Activated B cell treated with CpG ODN at 0.5 μM for 24 hours (primary cell): Measurements from ENCODE around the gene CBLB. TPM values are rescaled to one million over a fixed set of nuclear protein-coding genes. Genes with fewer than 3 reads are reported as not detected.

Experiments used
- ATAC-seq: fragments of 200-7000 bp; cut with Tn5 transposase; one replicate; pipeline ENCODE4 v1.10.0; 2021; ENCODE audit warnings: low read depth, mild to moderate bottlenecking, moderate library complexity
- CTCF ChIA-PET: fragments of 350-600 bp; sonication (Branson Sonifier 250); formaldehyde crosslinking; loops from one replicate; lab custom pipeline; 2021; ENCODE audit warnings: antibody characterized with exemption; lab: Charles Lee
- POLR2A ChIA-PET: fragments of 350-600 bp; sonication (Branson Sonifier 250); formaldehyde crosslinking; loops from one replicate; lab custom pipeline; 2021; ENCODE audit warnings: antibody characterized with exemption; lab: Charles Lee
- DNase-seq: peaks from one replicate; pipeline ENCODE4 v3.0.0; 2022
- H3K27ac Mint-ChIP-seq: one replicate; pipeline ENCODE4 v1.8.0; 2020; ENCODE audit warnings: mixed read lengths
- H3K27me3 Mint-ChIP-seq: one replicate; pipeline ENCODE4 v1.8.0; 2021; ENCODE audit warnings: mixed read lengths
- H3K36me3 Mint-ChIP-seq: one replicate; pipeline ENCODE4 v1.8.0; 2021; ENCODE audit warnings: low read depth, mixed read lengths
- H3K4me1 Mint-ChIP-seq: one replicate; pipeline ENCODE4 v1.8.0; 2021; ENCODE audit warnings: mixed read lengths
- H3K4me3 Mint-ChIP-seq: one replicate; pipeline ENCODE4 v1.8.0; 2020; ENCODE audit warnings: mild to moderate bottlenecking, mixed read lengths
- H3K9me3 Mint-ChIP-seq: one replicate; pipeline ENCODE4 v1.8.0; 2020; ENCODE audit warnings: mixed read lengths
- intact Hi-C: fragments of 100-400 bp; cut with micrococcal nuclease; formaldehyde crosslinking; loops from one replicate; pipeline ENCODE4 v1.15.1; 2024
- total RNA-seq: library from RNA; stranded (reverse); gene quantifications from 2 replicates; pipeline ENCODE4 v1.2.3, GENCODE V29; 2022
- TF ChIP-seq, protein P1 (sequence below): fragments of 200-600 bp; IDR thresholded peaks from one replicate; pipeline ENCODE4 v1.8.0; 2022; ENCODE audit warnings: antibody characterized with exemption, mild to moderate bottlenecking

Gene CBLB
- total RNA-seq, 1 donor from 2014 or later, result 78.1 TPM

DNA sequence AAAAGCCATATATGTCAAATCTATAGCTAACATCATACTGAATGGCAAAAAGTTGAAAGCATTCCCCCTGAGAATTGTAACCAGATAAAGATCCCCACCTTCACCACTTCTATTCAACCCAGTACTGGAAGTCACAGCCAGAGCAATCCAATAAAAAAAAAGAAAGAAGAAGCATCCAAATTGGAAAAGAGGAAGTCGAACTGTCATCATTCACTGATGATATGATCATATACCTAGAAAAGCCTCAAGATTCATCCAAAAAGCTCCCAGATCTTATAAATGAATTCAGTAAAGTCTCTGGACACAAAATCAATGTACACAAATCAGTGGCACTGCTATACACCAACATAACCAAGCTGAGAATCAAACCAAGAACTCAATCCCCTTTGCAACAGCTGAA lies 97.4 kb downstream of the CBLB start:
- Mint-ChIP-seq H3K27ac (peak overlapping the region; percentile 13), H3K4me1 (peaks cover 65% of the 10 kb centered on the region), H3K36me3 (peaks cover 34% of the 10 kb centered on the region), H3K4me3 (no peak overlapping the region), H3K27me3 (no peaks in the 10 kb centered on the region), H3K9me3 (no peaks in the 10 kb centered on the region)
- intact Hi-C loops, result no loop called here
- ATAC-seq (no peak), DNase-seq (no peak)
- POLR2A ChIA-PET, result interaction anchor here (0.7 kb wide), 1 partner anchor 27 kb away, joined by 3 read pairs; no protein-coding TSS in a partner anchor
- CTCF ChIA-PET, result no interaction called here
- TF ChIP-seq, protein P1, sequence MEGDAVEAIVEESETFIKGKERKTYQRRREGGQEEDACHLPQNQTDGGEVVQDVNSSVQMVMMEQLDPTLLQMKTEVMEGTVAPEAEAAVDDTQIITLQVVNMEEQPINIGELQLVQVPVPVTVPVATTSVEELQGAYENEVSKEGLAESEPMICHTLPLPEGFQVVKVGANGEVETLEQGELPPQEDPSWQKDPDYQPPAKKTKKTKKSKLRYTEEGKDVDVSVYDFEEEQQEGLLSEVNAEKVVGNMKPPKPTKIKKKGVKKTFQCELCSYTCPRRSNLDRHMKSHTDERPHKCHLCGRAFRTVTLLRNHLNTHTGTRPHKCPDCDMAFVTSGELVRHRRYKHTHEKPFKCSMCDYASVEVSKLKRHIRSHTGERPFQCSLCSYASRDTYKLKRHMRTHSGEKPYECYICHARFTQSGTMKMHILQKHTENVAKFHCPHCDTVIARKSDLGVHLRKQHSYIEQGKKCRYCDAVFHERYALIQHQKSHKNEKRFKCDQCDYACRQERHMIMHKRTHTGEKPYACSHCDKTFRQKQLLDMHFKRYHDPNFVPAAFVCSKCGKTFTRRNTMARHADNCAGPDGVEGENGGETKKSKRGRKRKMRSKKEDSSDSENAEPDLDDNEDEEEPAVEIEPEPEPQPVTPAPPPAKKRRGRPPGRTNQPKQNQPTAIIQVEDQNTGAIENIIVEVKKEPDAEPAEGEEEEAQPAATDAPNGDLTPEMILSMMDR, result no peak

DNA sequence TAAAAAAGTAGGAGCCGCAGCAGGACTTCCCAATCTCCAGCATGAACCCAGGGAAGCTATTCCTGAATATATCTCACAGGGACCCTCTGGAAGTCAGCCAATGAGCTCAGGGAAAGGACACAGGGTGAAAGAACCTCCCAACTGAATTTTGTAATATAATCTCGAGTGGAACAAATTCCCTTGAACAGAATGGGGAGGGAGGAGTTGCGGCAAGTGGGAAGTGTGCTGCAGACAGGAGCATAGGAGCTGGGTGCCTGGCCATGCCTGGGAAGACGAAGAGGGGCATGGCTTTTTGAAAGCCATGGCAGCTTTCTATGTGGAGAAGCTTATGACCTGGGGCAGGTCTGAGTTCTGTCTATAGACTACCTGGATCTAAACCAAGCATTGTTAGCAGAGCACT lies 98.4 kb downstream of the CBLB start:
- POLR2A ChIA-PET, result no interaction called here
- Mint-ChIP-seq H3K27me3 (no peaks in the 10 kb centered on the region), H3K27ac (no peak overlapping the region), H3K4me1 (peaks cover 71% of the 10 kb centered on the region), H3K9me3 (no peaks in the 10 kb centered on the region), H3K36me3 (peaks cover 34% of the 10 kb centered on the region), H3K4me3 (no peak overlapping the region)
- TF ChIP-seq, protein P1, result no peak
- CTCF ChIA-PET, result no interaction called here
- ATAC-seq, result no peak
- DNase-seq, result no peak
- intact Hi-C loops, result no loop called here

DNA sequence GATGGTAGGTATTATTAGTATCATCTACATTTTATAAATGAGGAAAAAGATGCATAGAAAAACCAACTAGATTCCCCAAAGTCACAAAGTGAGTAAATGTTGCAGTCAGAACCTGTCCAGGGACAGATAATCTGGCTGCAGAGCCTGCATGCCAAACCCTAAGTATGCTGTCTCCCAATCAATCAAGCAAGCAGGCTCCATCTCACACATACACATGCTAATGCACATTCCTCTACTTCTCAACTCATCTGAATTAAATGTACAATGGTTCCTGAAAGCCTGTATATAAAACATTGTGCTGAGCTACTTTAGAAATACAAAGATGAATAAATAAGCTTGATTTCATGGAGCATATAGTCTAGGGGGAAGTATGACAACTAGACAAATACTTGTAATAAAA lies 101.0 kb downstream of the CBLB start:
- TF ChIP-seq, protein P1, result no peak
- POLR2A ChIA-PET, result no interaction called here
- Mint-ChIP-seq H3K36me3 (peaks cover 26% of the 10 kb centered on the region), H3K27me3 (no peaks in the 10 kb centered on the region), H3K27ac (no peak overlapping the region), H3K9me3 (no peaks in the 10 kb centered on the region), H3K4me3 (no peak overlapping the region), H3K4me1 (peaks cover 64% of the 10 kb centered on the region)
- DNase-seq, result no peak
- no peak for ATAC-seq
- CTCF ChIA-PET, result interaction anchor here (1.1 kb wide), 1 partner anchor 842 kb away, joined by 3 read pairs; no protein-coding TSS in a partner anchor
- intact Hi-C loops, result loop anchor here (2.0 to 5.0 kb wide), 3 partner anchors 13 to 35 kb away; no protein-coding TSS in a partner anchor

DNA sequence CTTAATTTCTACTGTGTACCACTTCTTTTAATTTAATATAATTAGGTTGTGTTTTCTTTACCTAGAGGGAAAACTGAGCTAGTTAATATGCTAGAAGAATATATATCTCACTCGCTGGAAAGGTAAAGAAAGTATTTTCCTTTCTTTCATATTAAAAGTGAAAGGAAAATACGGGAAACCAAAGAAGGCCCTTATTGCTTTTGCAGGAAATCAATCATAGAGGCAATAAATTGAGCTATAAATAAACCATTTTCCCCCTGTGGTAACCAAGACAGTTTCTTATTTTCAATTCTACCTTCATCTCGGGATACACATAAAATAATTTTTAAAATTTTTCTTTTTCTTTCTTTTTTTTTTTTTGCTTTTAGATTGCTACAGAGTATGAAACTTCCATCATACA lies 101.6 kb downstream of the CBLB start:
- H3K27me3 Mint-ChIP-seq, result no peaks in the 10 kb centered on the region
- H3K27ac Mint-ChIP-seq, result no peak overlapping the region
- POLR2A ChIA-PET, result no interaction called here

DNA sequence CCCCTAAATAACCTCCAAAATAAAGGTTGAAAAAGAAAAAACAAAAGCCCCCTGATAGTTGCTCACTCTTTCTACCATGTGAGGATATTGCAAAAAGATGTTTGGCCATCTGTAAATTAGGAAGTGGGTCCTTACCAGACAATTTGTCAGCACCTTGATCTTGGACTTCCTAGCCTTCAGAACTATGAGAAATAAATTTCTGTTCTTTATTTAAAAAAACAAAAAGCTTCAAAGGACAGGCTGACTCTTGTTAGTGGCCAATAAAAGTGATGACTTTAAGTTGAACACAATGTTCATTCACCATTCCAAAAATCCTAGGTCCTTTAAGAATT lies 103.5 kb downstream of the CBLB start:
- Mint-ChIP-seq H3K36me3 (peaks cover 32% of the 10 kb centered on the region), H3K27me3 (no peaks in the 10 kb centered on the region), H3K4me1 (peaks cover 43% of the 10 kb centered on the region), H3K4me3 (no peak overlapping the region), H3K9me3 (peaks cover 9% of the 10 kb centered on the region), H3K27ac (peak overlapping the region; percentile 43)
- intact Hi-C loops, result loop anchor here (1.0 to 5.0 kb wide), 2 partner anchors 9 to 33 kb away; no protein-coding TSS in a partner anchor
- DNase-seq (no peak), ATAC-seq (no peak)
- ChIA-PET POLR2A (no interaction called here), CTCF (no interaction called here)
- TF ChIP-seq, protein P1, result no peak

More for the DNA sequence above, 101.6 kb downstream of the CBLB start:
- TF ChIP-seq, protein P1, result no peak
- intact Hi-C loops, result loop anchor here (2.0 to 5.0 kb wide), 2 partner anchors 24 to 35 kb away; no protein-coding TSS in a partner anchor
- peaks cover under 1% of the 10 kb centered on the region for H3K9me3 Mint-ChIP-seq
- ATAC-seq (no peak), DNase-seq (no peak)
- no peak overlapping the region for H3K4me3 Mint-ChIP-seq
- CTCF ChIA-PET, result interaction anchor here (1.1 kb wide), 1 partner anchor 843 kb away, joined by 3 read pairs; no protein-coding TSS in a partner anchor
- H3K36me3 Mint-ChIP-seq, result peaks cover 27% of the 10 kb centered on the region
- peaks cover 59% of the 10 kb centered on the region for H3K4me1 Mint-ChIP-seq
